Astrocyte (in vitro differentiated cells and primary cell): Measurements from ENCODE around the gene CDCP1. TPM values are rescaled to one million over a fixed set of nuclear protein-coding genes. Genes with fewer than 3 reads are reported as not detected.

Source experiments
- DNase-seq: peaks from one replicate; pipeline ENCODE4 v3.0.0-alpha.2; 2010; ENCODE audit warnings: low read depth
- FAIRE-seq: peaks from 2 replicates; lab custom pipeline; 2011; peaks lifted over from hg19 to GRCh38; lab: Jason Lieb, UNC
- H2AFZ ChIP-seq: 2 replicates; pipeline ENCODE4 v1.6.0; 2012; ENCODE audit warnings: low read depth, low read length, inconsistent platforms
- H3K27ac ChIP-seq: 2 replicates; pipeline ENCODE4 v1.5.1; 2011; ENCODE audit warnings: low read depth, low read length, inconsistent platforms
- H3K27me3 ChIP-seq: 2 replicates; pipeline ENCODE4 v1.6.0; 2011; ENCODE audit warnings: low read length, inconsistent platforms; ENCODE audit not compliant: insufficient read depth
- H3K36me3 ChIP-seq: 2 replicates; pipeline ENCODE4 v1.5.1; 2011; ENCODE audit warnings: low read length, inconsistent platforms; ENCODE audit not compliant: insufficient read depth
- H3K4me1 ChIP-seq: 2 replicates; pipeline ENCODE4 v1.5.1; 2011; ENCODE audit warnings: low read length, inconsistent platforms; ENCODE audit not compliant: insufficient read depth
- H3K4me2 ChIP-seq: 2 replicates; pipeline ENCODE4 v1.6.0; 2012; ENCODE audit warnings: low read length, inconsistent platforms
- H3K4me3 ChIP-seq: 2 replicates; pipeline ENCODE4 v1.5.1; 2011; ENCODE audit warnings: low read depth, mild to moderate bottlenecking, low read length, inconsistent platforms; ENCODE audit not compliant: insufficient read depth
- H3K79me2 ChIP-seq: 2 replicates; pipeline ENCODE4 v1.6.0; 2012; ENCODE audit warnings: mild to moderate bottlenecking, low read length, inconsistent platforms; ENCODE audit not compliant: insufficient read depth
- H3K9ac ChIP-seq: 2 replicates; pipeline ENCODE4 v1.6.0; 2012; ENCODE audit warnings: mild to moderate bottlenecking, low read length, inconsistent platforms
- H3K9me3 ChIP-seq: 2 replicates; pipeline ENCODE4 v1.5.1; 2012; ENCODE audit warnings: low read depth, mild to moderate bottlenecking, low read length, inconsistent platforms; ENCODE audit not compliant: insufficient read depth
- H4K20me1 ChIP-seq: 2 replicates; pipeline ENCODE4 v1.6.0; 2012; ENCODE audit warnings: low read length, inconsistent platforms; ENCODE audit not compliant: insufficient read depth
- H3K27ac Mint-ChIP-seq: one replicate; pipeline ENCODE4 v1.8.0; 2021; ENCODE audit warnings: mild to moderate bottlenecking, mixed read lengths; ENCODE audit not compliant: unreplicated experiment
- H3K27me3 Mint-ChIP-seq: one replicate; pipeline ENCODE4 v1.8.0; 2021; ENCODE audit warnings: low read depth, mixed read lengths; ENCODE audit not compliant: unreplicated experiment
- H3K36me3 Mint-ChIP-seq: one replicate; pipeline ENCODE4 v1.8.0; 2021; ENCODE audit warnings: low read depth, mixed read lengths; ENCODE audit not compliant: unreplicated experiment
- H3K4me1 Mint-ChIP-seq: one replicate; pipeline ENCODE4 v1.8.0; 2021; ENCODE audit warnings: low read depth, mixed read lengths; ENCODE audit not compliant: unreplicated experiment
- H3K4me3 Mint-ChIP-seq: one replicate; pipeline ENCODE4 v1.8.0; 2021; ENCODE audit warnings: mild to moderate bottlenecking, moderate library complexity, mixed read lengths; ENCODE audit not compliant: unreplicated experiment
- H3K9me3 Mint-ChIP-seq: one replicate; pipeline ENCODE4 v1.8.0; 2021; ENCODE audit warnings: mild to moderate bottlenecking, mixed read lengths; ENCODE audit not compliant: unreplicated experiment
- EZH2 ChIP-seq: IDR thresholded peaks from 2 replicates; pipeline ENCODE4 v1.6.1; 2012; ENCODE audit warnings: mild to moderate bottlenecking, low read length, inconsistent platforms; ENCODE audit not compliant: insufficient read depth
- total RNA-seq: library from RNA; stranded (reverse); gene quantifications from 2 replicates; pipeline ENCODE4 v1.2.1, GENCODE V29; 2021
- TF ChIP-seq, protein P1 (sequence below): IDR thresholded peaks from 2 replicates; pipeline ENCODE4 v1.5.1; 2011; ENCODE audit warnings: low read depth, mild to moderate bottlenecking, inconsistent platforms, low read length, moderate library complexity; ENCODE audit not compliant: insufficient read depth

CDCP1 gene
- total RNA-seq, 1 donor from 2014 or later = 6.8 TPM

DNA sequence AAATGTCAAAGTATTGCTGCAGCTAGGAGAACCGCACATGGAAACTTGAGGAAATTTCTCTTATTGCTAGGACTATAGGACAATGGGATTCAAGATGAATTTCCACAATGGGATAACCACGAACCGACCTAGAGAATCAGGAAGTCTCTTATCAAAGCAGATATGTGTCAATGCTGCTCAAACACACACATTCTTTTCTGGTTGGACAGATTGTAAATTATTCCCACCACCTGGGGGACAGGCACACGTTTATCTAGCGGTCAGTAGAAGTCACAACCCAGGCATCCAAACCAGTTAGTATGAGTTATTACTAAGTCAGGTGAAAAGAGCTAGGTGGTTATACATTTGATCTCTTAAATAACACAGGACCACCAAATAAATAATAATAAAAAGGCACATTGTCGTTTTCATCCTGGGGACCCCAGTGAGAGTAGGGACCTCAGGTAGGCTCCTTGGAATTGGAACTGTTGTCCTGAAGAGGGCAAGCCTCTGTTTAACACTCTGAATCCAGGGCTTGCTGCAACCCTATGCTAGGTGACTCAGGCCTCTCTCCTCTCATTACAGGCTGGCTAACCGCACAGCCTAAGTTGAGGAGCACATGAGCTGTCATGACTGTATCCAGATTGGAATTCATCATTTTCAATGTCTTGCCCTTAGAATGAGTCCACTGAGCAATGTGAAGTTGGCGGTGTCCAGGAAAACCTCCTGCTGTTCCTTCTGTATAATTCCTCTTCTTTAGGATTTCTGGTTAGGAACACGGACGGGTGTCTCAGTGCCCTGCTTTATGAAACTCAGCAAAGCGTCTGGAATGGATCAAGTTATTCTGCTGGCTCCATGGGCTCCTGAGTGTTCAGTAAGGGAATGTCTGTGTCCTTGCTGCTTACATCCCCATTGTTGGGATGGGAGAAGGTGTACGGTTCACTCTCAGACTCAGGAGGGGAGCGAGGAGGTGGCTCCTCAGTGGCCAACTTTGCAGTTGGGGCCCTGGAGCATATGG, 61.1 kb downstream of the CDCP1 start:
- peak overlapping the region; percentile 7 for H3K9ac ChIP-seq
- H3K4me1 Mint-ChIP-seq = peaks cover 14% of the 10 kb centered on the region
- peaks cover 3% of the 10 kb centered on the region for H3K36me3 Mint-ChIP-seq
- DNase-seq (peak; percentile 97), FAIRE-seq (peak; percentile 100)
- TF ChIP-seq, protein P1, sequence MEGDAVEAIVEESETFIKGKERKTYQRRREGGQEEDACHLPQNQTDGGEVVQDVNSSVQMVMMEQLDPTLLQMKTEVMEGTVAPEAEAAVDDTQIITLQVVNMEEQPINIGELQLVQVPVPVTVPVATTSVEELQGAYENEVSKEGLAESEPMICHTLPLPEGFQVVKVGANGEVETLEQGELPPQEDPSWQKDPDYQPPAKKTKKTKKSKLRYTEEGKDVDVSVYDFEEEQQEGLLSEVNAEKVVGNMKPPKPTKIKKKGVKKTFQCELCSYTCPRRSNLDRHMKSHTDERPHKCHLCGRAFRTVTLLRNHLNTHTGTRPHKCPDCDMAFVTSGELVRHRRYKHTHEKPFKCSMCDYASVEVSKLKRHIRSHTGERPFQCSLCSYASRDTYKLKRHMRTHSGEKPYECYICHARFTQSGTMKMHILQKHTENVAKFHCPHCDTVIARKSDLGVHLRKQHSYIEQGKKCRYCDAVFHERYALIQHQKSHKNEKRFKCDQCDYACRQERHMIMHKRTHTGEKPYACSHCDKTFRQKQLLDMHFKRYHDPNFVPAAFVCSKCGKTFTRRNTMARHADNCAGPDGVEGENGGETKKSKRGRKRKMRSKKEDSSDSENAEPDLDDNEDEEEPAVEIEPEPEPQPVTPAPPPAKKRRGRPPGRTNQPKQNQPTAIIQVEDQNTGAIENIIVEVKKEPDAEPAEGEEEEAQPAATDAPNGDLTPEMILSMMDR = no peak
- no peak for TF ChIP-seq EZH2
- no peak overlapping the region for H3K4me3 Mint-ChIP-seq
- peak overlapping the region; percentile 7 for H2AFZ ChIP-seq
- H3K79me2 ChIP-seq = no peaks in the 10 kb centered on the region
- H3K9me3 ChIP-seq = no peaks in the 10 kb centered on the region
- peak overlapping the region; percentile 54 for H3K4me2 ChIP-seq
- peaks cover 9% of the 10 kb centered on the region for H3K27me3 Mint-ChIP-seq
- H4K20me1 ChIP-seq = no peaks in the 10 kb centered on the region
- peaks cover 29% of the 10 kb centered on the region for H3K4me1 ChIP-seq
- H3K4me3 ChIP-seq = no peak overlapping the region
- H3K9me3 Mint-ChIP-seq = peaks cover 6% of the 10 kb centered on the region
- H3K27ac Mint-ChIP-seq = peak overlapping the region; percentile 47
- no peaks in the 10 kb centered on the region for H3K36me3 ChIP-seq
- H3K27me3 ChIP-seq = no peaks in the 10 kb centered on the region
- peak overlapping the region; percentile 60 for H3K27ac ChIP-seq

GRCh38 chr3:45084361-45084760, 61.8 kb downstream of the CDCP1 start:
- Histone ChIP-seq H3K9ac (no peak overlapping the region), H3K27me3 (no peaks in the 10 kb centered on the region), H3K9me3 (no peaks in the 10 kb centered on the region), H3K79me2 (no peaks in the 10 kb centered on the region), H4K20me1 (no peaks in the 10 kb centered on the region), H3K27ac (peak overlapping the region; percentile 60), H3K4me1 (peaks cover 29% of the 10 kb centered on the region), H3K4me2 (peak overlapping the region; percentile 54), H3K36me3 (no peaks in the 10 kb centered on the region), H3K4me3 (no peak overlapping the region), H2AFZ (no peak overlapping the region)
- peaks cover 6% of the 10 kb centered on the region for H3K9me3 Mint-ChIP-seq
- TF ChIP-seq, protein P1 = no peak
- TF ChIP-seq EZH2 = no peak
- DNase-seq (no peak), FAIRE-seq (no peak)
- no peak overlapping the region for H3K27ac Mint-ChIP-seq
- no peak overlapping the region for H3K4me3 Mint-ChIP-seq
- H3K36me3 Mint-ChIP-seq = peaks cover 3% of the 10 kb centered on the region
- peaks cover 8% of the 10 kb centered on the region for H3K27me3 Mint-ChIP-seq
- H3K4me1 Mint-ChIP-seq = peaks cover 14% of the 10 kb centered on the region

DNA sequence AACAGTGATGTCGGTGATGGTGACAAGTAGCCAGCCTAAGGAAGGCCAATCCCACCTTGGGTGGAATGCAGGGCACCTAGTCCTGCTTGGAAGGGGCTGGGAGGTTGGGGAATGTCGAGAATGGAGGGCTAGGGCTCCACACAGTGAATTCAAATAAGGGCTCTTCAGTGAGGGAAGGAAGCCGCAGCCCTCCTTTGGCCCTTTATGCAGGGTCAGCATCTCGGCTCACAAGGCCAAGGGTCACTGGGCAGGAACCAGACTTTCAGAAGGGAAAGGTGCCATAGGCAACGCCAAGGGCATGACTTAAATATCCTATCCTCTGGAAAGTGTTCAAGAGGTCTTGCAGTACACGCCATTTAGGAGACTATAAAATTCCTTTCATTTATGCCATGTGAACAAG, 63.2 kb downstream of the CDCP1 start:
- Histone ChIP-seq H3K36me3 (no peaks in the 10 kb centered on the region), H3K79me2 (no peaks in the 10 kb centered on the region), H3K4me3 (no peak overlapping the region), H3K4me1 (peaks cover 29% of the 10 kb centered on the region), H3K9me3 (no peaks in the 10 kb centered on the region), H2AFZ (no peak overlapping the region), H3K4me2 (no peak overlapping the region), H3K9ac (no peak overlapping the region), H3K27ac (no peak overlapping the region), H4K20me1 (no peaks in the 10 kb centered on the region), H3K27me3 (no peaks in the 10 kb centered on the region)
- Mint-ChIP-seq H3K27ac (no peak overlapping the region), H3K36me3 (peaks cover 2% of the 10 kb centered on the region), H3K27me3 (peaks cover 8% of the 10 kb centered on the region), H3K4me3 (no peak overlapping the region), H3K9me3 (peaks cover 6% of the 10 kb centered on the region), H3K4me1 (peaks cover 12% of the 10 kb centered on the region)
- TF ChIP-seq EZH2 = no peak
- TF ChIP-seq, protein P1 = no peak
- no peak for DNase-seq
- no peak for FAIRE-seq
